ENCODE measurements around the gene FOXL1. TPM values are rescaled to one million over a fixed set of nuclear protein-coding genes. Genes with fewer than 3 reads are reported as not detected.

The FOXL1 gene
- total and polyA plus RNA-seq, 8 donors, result 0.99 to 6.8 (median 5.3) TPM

DNA sequence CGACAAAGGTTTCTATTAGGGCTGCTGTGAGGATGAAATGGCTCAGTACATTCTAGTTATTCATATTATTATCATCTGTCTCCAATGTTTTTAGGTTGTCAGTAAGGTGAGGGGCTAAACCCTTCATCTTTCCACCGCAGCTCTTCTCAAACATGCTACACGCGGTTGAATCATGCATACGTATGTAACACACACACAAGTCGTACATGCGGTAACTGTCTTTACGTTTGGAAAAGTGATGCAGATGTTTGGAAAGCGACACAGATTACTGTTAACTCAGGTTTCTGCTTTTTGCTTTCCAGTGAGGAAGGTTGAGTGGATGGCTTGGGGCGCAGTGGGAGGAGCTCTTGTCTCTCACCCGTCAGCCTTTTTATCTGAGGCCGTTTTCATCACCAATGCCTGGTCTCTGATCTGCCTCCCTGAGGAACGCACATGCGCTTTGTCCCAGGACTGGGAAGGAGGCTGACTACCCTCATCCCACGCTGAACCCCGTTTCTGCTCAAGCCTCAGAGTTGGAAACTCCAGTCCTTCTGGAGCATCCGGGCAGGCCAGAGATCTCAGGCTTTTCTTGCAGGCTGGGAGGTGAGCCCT is 3.2 kb upstream of the FOXL1 start:
- intact Hi-C loops (cut with DNase I), result no loop called here
- Histone ChIP-seq H3K9me3 (no peaks in the 10 kb centered on the region), H3K27ac (no peak overlapping the region), H3K4me1 (peaks cover 5 to 19% of the 10 kb centered on the region in 2 donors), H3K36me3 (no peaks in the 10 kb centered on the region), H3K27me3 (peaks cover 49 to 100% of the 10 kb centered on the region in 2 donors), H3K4me3 (peak overlapping the region in 1 of 2 donors; percentile 36)
- TF ChIP-seq, protein P1, sequence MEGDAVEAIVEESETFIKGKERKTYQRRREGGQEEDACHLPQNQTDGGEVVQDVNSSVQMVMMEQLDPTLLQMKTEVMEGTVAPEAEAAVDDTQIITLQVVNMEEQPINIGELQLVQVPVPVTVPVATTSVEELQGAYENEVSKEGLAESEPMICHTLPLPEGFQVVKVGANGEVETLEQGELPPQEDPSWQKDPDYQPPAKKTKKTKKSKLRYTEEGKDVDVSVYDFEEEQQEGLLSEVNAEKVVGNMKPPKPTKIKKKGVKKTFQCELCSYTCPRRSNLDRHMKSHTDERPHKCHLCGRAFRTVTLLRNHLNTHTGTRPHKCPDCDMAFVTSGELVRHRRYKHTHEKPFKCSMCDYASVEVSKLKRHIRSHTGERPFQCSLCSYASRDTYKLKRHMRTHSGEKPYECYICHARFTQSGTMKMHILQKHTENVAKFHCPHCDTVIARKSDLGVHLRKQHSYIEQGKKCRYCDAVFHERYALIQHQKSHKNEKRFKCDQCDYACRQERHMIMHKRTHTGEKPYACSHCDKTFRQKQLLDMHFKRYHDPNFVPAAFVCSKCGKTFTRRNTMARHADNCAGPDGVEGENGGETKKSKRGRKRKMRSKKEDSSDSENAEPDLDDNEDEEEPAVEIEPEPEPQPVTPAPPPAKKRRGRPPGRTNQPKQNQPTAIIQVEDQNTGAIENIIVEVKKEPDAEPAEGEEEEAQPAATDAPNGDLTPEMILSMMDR (IDR thresholded peaks at IDR 0.05), result no peak
- ATAC-seq (no peak), DNase-seq (no peak)

- TF ChIP-seq, protein P1 (IDR thresholded peaks at IDR 0.05), result peak; percentile 21 to 36
- peak overlapping the region; percentile 21 to 36 for H3K4me3 ChIP-seq
- no peaks in the 10 kb centered on the region for H3K9me3 ChIP-seq
- H3K36me3 ChIP-seq, result no peaks in the 10 kb centered on the region
- intact Hi-C loops (cut with DNase I), result no loop called here
- H3K27me3 ChIP-seq, result peaks cover 47 to 100% of the 10 kb centered on the region in 2 donors
- H3K4me1 ChIP-seq, result peaks cover 5 to 19% of the 10 kb centered on the region in 2 donors
- DNase-seq (peak in 3 of 4 donors; percentile 60 to 84 (median 84)), ATAC-seq (peak; percentile 78)
- no peak overlapping the region for H3K27ac ChIP-seq
Measured at GRCh38 chr16:86575754-86576557, 2.4 kb upstream of the FOXL1 start.

DNA sequence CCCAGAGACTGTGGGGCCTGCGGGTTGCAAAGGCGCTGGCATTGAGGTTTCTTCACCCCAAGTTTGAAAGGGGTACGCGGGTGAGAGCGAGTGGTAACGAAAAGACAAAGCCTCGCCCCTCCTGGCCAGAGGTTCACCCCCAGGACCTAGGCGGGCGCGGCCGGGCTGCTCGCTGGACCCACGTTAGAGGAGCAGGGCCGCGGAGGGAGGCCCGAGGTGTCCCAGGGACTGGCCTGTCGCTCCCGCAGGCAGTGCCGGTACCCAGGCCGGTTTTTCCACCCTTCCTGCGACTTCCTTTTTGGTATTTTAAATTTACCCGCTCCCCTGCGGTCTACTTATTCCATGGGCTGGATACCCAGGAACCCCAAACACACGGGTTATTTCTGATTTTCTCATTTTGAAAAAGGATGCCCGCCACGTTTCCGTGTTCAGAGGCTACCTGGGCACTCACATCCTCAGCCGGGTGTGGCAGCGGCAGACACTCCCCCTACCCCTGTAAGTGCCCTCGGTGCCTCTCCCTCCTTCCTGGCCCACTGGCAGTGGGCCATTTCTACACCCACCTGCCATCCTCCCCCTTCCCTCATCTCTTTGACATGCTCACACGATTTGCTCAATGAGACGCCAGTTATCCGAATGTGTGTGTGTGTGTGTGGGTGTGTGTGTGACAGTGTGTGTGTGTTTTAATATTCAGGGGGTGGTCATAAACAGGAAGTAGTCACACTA is 1.6 kb upstream of the FOXL1 start:
- Histone ChIP-seq H3K4me3 (peak overlapping the region in 1 of 2 donors; percentile 36), H3K4me1 (peaks cover 5 to 19% of the 10 kb centered on the region in 2 donors)

GRCh38 chr16:86577314-86577971 is 906 bp upstream of the FOXL1 start:
- Histone ChIP-seq H3K9me3 (no peaks in the 10 kb centered on the region), H3K36me3 (no peaks in the 10 kb centered on the region), H3K4me3 (no peak overlapping the region), H3K27me3 (peaks cover 46 to 97% of the 10 kb centered on the region in 2 donors), H3K4me1 (peaks cover 5 to 19% of the 10 kb centered on the region in 2 donors), H3K27ac (peak overlapping the region; percentile 23 to 53)
- intact Hi-C loops (cut with DNase I), result no loop called here
- no peak for DNase-seq
- TF ChIP-seq, protein P1 (IDR thresholded peaks at IDR 0.05), result no peak
- ATAC-seq, result no peak

More for the DNA sequence above, 1.6 kb upstream of the FOXL1 start:
- intact Hi-C loops (cut with DNase I), result no loop called here
- TF ChIP-seq, protein P1 (IDR thresholded peaks at IDR 0.05), result no peak
- H3K36me3 ChIP-seq, result no peaks in the 10 kb centered on the region
- DNase-seq, result no peak
- no peaks in the 10 kb centered on the region for H3K9me3 ChIP-seq
- H3K27ac ChIP-seq, result no peak overlapping the region
- H3K27me3 ChIP-seq, result peaks cover 46 to 100% of the 10 kb centered on the region in 2 donors
- no peak for ATAC-seq

All from left lung (tissue), 10 donors.